Measurements from ENCODE around the gene POC5.

The POC5 gene

DNA sequence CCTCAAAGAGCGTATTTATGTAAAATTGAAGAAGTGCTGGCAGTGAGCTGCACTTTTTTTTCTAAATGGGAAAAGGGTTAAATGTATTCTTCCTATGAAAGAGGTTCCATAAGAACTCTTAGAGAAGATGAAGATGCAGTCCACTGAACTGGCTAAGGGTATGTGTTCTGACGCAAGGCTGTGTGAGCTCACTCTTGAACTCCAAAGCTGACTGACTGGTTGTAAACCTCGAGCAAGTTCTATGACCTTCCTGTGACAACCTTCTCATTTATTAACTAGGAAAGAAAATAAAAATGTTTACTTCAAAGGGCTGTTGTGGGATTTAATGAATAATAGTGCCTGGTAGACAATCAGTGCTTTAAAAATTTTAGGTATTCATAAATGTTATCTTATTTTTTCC lies 46.7 kb downstream of the POC5 start:
- H3K4me3 ChIP-seq (replicated peaks in 1 of 2; ENCODE audit: low read depth in 2 of 2, low read length in 2 of 2), result no peak overlapping the region
- DNase-seq (ENCODE audit: low read depth in 2 of 2), result peak in 1 of 2 donors; percentile 54
- TF ChIP-seq, protein P1, sequence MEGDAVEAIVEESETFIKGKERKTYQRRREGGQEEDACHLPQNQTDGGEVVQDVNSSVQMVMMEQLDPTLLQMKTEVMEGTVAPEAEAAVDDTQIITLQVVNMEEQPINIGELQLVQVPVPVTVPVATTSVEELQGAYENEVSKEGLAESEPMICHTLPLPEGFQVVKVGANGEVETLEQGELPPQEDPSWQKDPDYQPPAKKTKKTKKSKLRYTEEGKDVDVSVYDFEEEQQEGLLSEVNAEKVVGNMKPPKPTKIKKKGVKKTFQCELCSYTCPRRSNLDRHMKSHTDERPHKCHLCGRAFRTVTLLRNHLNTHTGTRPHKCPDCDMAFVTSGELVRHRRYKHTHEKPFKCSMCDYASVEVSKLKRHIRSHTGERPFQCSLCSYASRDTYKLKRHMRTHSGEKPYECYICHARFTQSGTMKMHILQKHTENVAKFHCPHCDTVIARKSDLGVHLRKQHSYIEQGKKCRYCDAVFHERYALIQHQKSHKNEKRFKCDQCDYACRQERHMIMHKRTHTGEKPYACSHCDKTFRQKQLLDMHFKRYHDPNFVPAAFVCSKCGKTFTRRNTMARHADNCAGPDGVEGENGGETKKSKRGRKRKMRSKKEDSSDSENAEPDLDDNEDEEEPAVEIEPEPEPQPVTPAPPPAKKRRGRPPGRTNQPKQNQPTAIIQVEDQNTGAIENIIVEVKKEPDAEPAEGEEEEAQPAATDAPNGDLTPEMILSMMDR (IDR thresholded peaks at IDR 0.05; ENCODE audit: low read depth, low read length), result no peak

DNA sequence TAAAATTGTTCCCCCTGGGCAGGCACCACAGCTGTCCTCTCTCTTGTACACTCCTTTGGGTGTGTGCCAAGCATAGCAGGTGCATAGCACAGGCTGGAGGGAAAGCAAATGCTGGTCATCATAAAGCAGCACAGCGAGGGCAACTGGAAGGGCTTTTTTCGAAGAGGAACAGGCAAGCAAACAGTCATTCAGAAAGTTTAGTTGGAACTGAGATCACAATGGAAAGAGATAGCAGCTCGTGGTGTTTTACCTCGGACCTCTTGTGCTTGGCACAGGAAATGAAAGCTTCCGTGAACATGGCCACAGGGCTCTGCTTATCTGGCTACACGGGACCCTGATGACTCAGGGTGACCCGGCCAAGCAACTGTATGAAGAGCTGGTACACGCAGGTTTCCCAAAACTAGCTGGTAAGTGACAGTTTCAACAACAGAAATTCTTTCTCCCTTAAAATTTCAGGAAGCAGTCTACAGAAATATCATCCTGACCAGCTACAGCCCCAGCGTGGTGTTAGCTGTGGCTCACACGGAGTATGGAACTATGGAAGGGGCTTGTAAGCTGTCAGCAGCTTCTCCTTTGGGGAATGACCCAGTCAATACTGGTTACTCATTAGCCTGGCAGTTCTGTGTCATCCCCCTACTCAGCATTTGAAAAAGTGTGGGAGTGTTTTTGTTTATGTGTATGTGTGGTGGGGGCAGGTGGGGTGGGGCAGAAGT lies 48.1 kb downstream of the POC5 start:
- peak; percentile 21 to 33 for DNase-seq (ENCODE audit: low read depth in 2 of 2)
- peak overlapping the region in 1 of 2 donors; percentile 2 for H3K4me3 ChIP-seq (replicated peaks in 1 of 2; ENCODE audit: low read depth in 2 of 2, low read length in 2 of 2)
- TF ChIP-seq, protein P1 (IDR thresholded peaks at IDR 0.05; ENCODE audit: low read depth, low read length), result no peak

DNA sequence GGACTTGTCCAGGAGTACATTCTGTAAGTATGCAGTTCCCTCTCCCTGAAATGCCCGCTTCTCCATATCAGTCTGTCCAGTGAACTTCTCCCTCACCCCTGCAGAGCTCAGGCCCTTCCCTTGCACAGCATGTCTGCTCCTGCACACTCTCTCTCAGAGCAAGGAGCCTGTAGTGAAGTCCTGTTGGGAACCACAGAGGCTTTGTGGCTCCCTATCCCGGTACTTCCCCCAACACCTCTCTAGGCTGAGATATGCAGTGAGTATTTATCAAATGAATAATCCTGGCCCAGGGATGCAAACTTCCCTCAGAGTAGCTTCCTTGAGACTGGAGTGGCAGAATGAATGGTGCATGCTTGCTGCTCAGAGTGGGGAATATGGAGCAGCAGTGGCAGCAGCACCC lies 48.8 kb downstream of the POC5 start:
- TF ChIP-seq, protein P1 (IDR thresholded peaks at IDR 0.05; ENCODE audit: low read depth, low read length), result no peak
- no peak for DNase-seq (ENCODE audit: low read depth in 2 of 2)
- no peak overlapping the region for H3K4me3 ChIP-seq (replicated peaks in 1 of 2; ENCODE audit: low read depth in 2 of 2, low read length in 2 of 2)

DNA sequence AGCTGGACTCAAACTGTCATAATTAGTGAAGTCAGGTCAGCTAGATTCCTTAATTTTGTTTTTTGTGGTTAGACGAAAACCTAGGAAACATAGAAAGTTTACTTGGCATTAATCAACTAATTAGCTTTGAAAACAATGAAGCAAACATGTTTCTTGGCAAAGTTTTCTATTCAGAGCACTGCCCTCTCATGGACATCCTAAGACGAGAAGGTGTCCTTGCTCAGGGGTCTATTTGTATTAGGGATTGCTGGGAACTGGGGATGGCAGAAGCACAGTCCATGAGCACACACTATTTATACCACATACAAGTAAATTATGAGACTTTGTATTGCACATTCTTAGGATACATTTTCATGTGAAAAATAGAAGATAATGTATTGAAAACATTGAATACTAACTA lies 49.7 kb downstream of the POC5 start:
- DNase-seq (ENCODE audit: low read depth in 2 of 2), result no peak
- TF ChIP-seq, protein P1 (IDR thresholded peaks at IDR 0.05; ENCODE audit: low read depth, low read length), result no peak
- no peak overlapping the region for H3K4me3 ChIP-seq (replicated peaks in 1 of 2; ENCODE audit: low read depth in 2 of 2, low read length in 2 of 2)

DNA sequence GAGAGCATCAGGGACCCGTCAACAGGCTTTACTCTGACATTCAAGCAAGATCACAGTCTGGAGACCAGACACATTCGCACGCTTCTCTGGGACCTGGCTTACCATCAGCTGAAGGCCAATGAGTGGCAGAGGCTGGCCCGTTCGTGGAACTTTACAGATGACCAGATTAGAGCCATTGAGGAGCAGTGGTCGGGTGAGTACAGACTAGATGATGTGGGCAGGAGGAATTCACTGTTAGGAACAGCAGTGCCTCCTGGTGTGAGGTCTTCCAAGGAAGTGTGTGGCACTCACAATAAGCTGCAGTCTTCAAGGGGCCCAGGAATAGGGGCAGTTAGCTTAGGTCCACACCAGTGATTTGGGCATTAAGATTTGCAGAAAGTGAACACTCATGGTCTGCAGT lies 50.4 kb downstream of the POC5 start:
- DNase-seq (ENCODE audit: low read depth in 2 of 2), result no peak
- no peak overlapping the region for H3K4me3 ChIP-seq (replicated peaks in 1 of 2; ENCODE audit: low read depth in 2 of 2, low read length in 2 of 2)
- TF ChIP-seq, protein P1 (IDR thresholded peaks at IDR 0.05; ENCODE audit: low read depth, low read length), result no peak

DNA sequence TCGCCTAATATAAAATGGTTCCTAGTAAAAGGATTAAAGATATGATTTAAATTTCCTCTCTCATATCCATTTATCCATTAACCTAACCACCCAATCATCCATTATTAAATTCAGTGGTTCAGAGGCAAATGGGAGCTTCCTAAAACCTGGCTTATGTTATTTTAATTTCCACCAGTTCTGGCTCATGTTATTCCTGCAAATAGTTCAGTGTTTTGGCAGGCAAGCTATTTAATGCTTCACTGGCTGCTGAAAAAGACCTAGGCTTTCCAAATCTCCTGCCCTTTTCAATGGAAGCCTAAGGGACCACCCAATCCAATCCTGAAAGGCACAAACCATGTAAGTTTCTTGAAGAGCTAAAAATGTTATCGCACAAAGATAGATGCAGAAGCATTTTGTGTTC lies 52.3 kb downstream of the POC5 start:
- DNase-seq (ENCODE audit: low read depth in 2 of 2), result no peak
- TF ChIP-seq, protein P1 (IDR thresholded peaks at IDR 0.05; ENCODE audit: low read depth, low read length), result no peak
- H3K4me3 ChIP-seq (replicated peaks in 1 of 2; ENCODE audit: low read depth in 2 of 2, low read length in 2 of 2), result no peak overlapping the region

All from cardiac fibroblast (primary cell).